Duodenal mucosa (tissue), 2 donors: ENCODE measurements around the gene HLA-DQB2.
"Not testable (repeated sequence)": the region's sequence is repeated elsewhere in the genome, so short reads cannot be mapped to it uniquely, and the experiment has no call there.

Experiments
- H3K27ac ChIP-seq: one replicate; pipeline ENCODE4 v1.7.0; 2013; ENCODE audit warnings: low read depth, low read length
- H3K27me3 ChIP-seq, 2 donors: one replicate each; pipeline ENCODE4 v1.7.0; 2013; ENCODE audit warnings: low read length in 2 of 2, control low read depth in 1 of 2; ENCODE audit not compliant: insufficient read depth in 2 of 2, control insufficient read depth in 1 of 2
- H3K36me3 ChIP-seq, 2 donors: one replicate each; pipeline ENCODE4 v1.7.0; 2013; ENCODE audit warnings: low read length in 2 of 2, control low read depth in 1 of 2; ENCODE audit not compliant: insufficient read depth in 2 of 2, control insufficient read depth in 1 of 2
- H3K4me1 ChIP-seq, 2 donors: one replicate each; pipeline ENCODE4 v1.7.0; 2013; ENCODE audit warnings: low read length in 2 of 2, control low read depth in 1 of 2; ENCODE audit not compliant: insufficient read depth in 2 of 2, control insufficient read depth in 1 of 2
- H3K4me3 ChIP-seq, 2 donors: one replicate each; pipeline ENCODE4 v1.7.0; 2013; ENCODE audit warnings: low read length in 2 of 2, low read depth in 1 of 2
- H3K9ac ChIP-seq, 2 donors: one replicate each; pipeline ENCODE4 v1.7.0; 2013; ENCODE audit warnings: low read length in 2 of 2, low read depth in 1 of 2
- H3K9me3 ChIP-seq, 2 donors: one replicate each; pipeline ENCODE4 v1.7.0; 2013; ENCODE audit warnings: low read length in 2 of 2, control low read depth in 1 of 2; ENCODE audit not compliant: control insufficient read depth in 1 of 2

HLA-DQB2 gene

DNA sequence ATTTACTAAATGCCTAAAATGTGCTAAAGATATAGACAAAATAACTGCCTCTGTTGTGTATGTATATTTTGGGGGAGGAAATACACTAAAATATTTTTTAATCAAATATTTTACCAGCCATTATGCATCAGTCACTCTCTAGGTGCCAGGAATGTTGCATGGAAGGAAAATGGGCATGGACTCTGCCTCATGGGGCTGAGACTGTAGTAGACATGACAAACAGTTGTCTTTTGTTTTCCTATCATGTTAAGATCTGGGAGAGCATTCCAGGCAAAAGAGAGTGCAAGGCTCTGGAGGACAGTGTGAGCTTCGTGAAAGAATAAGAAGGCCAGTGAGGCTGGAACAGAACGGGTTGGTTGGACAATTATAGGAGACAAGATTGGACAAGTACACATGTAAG, 27.0 kb upstream of the HLA-DQB2 start:
- no peak overlapping the region for H3K4me3 ChIP-seq
- H3K36me3 ChIP-seq: no peaks in the 10 kb centered on the region
- H3K27me3 ChIP-seq: peaks cover 6 to 20% of the 10 kb centered on the region in 2 donors
- peaks cover 0 to 4% of the 10 kb centered on the region in 2 donors for H3K4me1 ChIP-seq
- no peaks in the 10 kb centered on the region for H3K9me3 ChIP-seq
- no peak overlapping the region for H3K27ac ChIP-seq
- H3K9ac ChIP-seq: no peak overlapping the region

DNA sequence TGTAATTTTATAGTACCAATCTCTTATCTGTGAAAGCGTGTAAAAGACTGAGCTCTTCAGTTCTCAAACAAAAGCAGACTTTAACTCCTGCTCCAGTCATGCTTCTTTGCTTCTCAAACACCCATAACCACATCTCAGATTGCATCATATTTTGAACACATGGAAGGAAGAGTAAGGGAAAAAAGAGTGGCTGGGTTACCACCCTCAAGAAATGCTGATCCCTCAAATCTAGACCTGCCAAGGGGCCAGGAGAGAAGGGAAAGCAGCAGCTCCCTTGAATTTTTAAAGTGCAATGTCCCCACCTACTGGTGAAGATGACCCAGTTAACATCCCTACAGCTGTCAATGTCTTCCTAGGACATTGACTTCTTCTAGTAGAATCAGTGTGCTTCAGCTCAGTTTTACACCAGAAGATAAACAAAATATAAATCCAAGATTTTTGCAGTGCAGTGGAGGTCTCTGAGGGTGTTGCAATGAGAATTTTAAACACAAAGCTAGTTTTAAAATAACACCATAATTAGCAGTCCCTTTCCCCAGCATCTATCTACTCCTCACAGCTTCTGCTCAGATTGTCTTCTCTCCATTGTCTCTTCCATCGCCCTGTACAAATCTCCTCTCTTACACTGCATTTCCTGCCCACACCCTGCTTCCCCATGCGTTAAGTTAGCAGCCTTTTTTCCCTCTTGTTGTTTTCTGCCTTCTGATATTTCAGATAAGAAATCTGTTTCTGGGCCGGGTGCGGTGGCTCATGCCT, 22.6 kb upstream of the HLA-DQB2 start:
- Histone ChIP-seq H3K27ac (no peak overlapping the region), H3K9ac (no peak overlapping the region), H3K9me3 (no peaks in the 10 kb centered on the region), H3K27me3 (peaks cover 0 to 4% of the 10 kb centered on the region in 2 donors), H3K4me3 (no peak overlapping the region), H3K36me3 (no peaks in the 10 kb centered on the region), H3K4me1 (peaks cover 0 to 4% of the 10 kb centered on the region in 2 donors)

DNA sequence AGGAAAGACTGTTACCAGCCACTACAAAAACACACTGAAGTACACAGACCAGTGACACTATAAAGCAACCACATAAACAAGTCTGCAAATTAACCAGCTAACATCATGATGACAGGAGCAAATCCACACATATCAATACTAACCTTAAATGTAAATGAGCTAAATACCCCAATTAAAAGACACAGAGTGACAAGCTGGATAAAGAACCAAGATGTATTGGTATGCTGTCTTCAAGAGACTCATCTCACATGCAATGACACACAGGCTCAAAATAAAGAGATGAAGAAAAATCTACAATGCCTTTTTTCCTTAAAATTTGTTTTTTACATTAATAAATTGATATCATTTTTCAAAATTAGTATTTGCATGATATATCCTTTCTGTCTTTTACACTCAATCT, 19.6 kb upstream of the HLA-DQB2 start:
- not testable (repeated sequence) for H3K36me3 ChIP-seq, H3K27ac ChIP-seq, H3K4me1 ChIP-seq, H3K9me3 ChIP-seq, H3K9ac ChIP-seq, H3K4me3 ChIP-seq, H3K27me3 ChIP-seq

DNA sequence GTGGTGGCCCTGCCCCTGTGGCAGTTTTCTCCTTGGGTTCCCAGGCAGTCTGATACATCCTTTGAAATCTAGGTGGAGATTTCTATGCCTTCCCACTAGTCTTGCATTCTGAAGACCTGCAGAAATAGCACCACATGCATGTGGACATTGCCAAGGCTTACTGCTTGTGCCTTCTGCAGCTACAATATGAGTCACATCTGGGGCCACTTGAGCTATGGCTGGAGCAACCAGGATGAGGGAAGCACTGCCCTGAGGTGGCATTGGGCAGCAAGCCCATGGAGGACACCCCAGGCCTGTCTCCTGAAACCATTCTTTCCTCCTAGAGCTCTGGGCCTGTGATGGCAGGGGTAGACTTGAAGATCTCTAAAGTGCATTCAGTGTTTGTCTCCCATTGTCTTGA, 15.7 kb upstream of the HLA-DQB2 start:
- H3K4me3 ChIP-seq: no peak overlapping the region
- peaks cover 5 to 11% of the 10 kb centered on the region in 2 donors for H3K4me1 ChIP-seq
- no peaks in the 10 kb centered on the region for H3K36me3 ChIP-seq
- H3K27ac ChIP-seq: no peak overlapping the region
- no peak overlapping the region for H3K9ac ChIP-seq
- H3K27me3 ChIP-seq: no peaks in the 10 kb centered on the region
- H3K9me3 ChIP-seq: no peaks in the 10 kb centered on the region

DNA sequence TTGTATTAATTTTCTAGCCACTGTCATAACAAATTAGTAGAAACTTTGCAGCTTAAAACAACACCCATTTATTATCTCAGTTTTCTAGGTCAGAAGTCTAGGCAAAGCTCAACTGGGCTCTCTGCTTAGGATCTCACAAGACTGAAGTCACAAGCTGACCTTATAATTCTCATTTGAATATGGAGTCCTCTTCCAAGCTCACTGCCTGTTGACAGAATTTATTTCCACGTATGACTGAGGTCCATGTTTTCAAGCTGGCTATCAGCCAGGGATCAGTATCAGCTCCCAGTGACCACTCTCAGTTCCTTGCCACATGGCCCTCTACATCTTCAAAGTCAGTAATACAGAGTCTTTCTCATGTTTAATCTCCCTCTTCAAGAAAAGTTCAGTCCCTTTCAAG, 11.7 kb upstream of the HLA-DQB2 start:
- Histone ChIP-seq H3K4me3 (no peak overlapping the region), H3K27ac (no peak overlapping the region), H3K27me3 (peaks cover under 1 to 2% of the 10 kb centered on the region in 2 donors)

DNA sequence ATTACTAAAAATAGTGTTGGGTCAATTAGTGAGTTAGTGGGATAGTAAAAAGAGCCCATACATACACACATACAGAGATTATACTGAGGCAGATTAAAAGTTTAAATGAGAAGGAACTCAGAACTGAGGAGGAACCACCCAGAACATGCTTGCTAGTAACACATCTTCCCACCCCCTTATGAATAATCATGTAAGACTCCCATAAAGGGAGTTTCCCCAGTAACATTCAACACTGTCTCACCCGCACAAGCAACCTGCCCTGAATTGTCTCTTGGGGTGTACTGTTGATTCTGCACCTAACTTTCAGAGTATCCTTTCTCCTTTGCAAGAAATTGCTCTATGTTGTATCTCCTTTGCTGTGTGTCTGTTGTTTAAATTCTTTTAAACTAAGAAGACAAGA, 11.1 kb upstream of the HLA-DQB2 start:
- H3K4me3 ChIP-seq: no peak overlapping the region
- no peak overlapping the region for H3K27ac ChIP-seq
- H3K9me3 ChIP-seq: no peaks in the 10 kb centered on the region
- no peak overlapping the region for H3K9ac ChIP-seq
- H3K4me1 ChIP-seq: peaks cover 5 to 11% of the 10 kb centered on the region in 2 donors
- H3K36me3 ChIP-seq: no peaks in the 10 kb centered on the region
- H3K27me3 ChIP-seq: peaks cover 3% of the 10 kb centered on the region in 2 donors

More for the DNA sequence above, 11.7 kb upstream of the HLA-DQB2 start:
- Histone ChIP-seq H3K4me1 (peaks cover 5 to 11% of the 10 kb centered on the region in 2 donors), H3K36me3 (no peaks in the 10 kb centered on the region), H3K9ac (no peak overlapping the region), H3K9me3 (no peaks in the 10 kb centered on the region)

DNA sequence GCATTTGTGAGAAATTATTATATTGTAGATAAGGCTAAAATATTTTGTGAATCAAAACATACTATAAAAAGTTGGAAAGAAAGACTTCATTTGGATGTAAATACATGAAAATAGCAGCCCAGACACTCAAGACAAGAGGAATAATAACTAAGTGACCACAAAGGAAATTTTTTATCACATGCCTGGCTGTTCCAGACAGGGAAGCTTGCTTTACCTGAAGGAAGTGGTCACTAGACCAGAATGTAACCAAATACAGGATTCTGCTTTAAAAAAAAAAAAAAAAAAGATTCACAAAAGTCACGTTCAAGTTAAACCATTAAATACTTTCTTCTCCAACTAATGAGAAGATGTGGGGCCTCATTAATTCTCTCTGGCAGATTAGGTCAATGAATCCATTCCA, 9.3 kb upstream of the HLA-DQB2 start:
- peaks cover 3% of the 10 kb centered on the region in 2 donors for H3K27me3 ChIP-seq
- H3K9me3 ChIP-seq: no peaks in the 10 kb centered on the region
- peaks cover 5 to 9% of the 10 kb centered on the region in 2 donors for H3K4me1 ChIP-seq
- H3K36me3 ChIP-seq: no peaks in the 10 kb centered on the region
- H3K27ac ChIP-seq: no peak overlapping the region
- no peak overlapping the region for H3K4me3 ChIP-seq
- no peak overlapping the region for H3K9ac ChIP-seq

DNA sequence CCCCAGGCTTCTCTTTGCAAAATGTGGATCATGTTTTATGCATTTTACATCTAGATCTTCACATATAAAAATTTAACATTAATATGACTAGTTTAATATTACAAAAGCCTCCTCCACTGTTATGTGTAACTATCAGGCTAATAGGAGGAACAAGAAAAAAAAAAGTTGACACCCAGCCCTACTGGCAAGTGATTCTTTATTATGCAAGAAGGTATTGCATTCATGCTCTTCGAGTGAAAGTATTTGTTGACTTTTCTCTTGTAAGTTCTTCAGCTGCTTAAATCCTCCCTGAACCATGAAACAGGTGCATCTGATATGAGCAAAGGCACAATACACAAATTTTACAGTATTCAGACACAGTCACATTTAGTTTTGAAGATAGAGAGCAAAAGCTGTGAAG, 716 bp upstream of the HLA-DQB2 start:
- Histone ChIP-seq H3K27me3 (peaks cover 3 to 11% of the 10 kb centered on the region in 2 donors), H3K4me3 (no peak overlapping the region), H3K9ac (no peak overlapping the region), H3K4me1 (no peaks in the 10 kb centered on the region), H3K27ac (no peak overlapping the region), H3K9me3 (no peaks in the 10 kb centered on the region), H3K36me3 (no peaks in the 10 kb centered on the region)

DNA sequence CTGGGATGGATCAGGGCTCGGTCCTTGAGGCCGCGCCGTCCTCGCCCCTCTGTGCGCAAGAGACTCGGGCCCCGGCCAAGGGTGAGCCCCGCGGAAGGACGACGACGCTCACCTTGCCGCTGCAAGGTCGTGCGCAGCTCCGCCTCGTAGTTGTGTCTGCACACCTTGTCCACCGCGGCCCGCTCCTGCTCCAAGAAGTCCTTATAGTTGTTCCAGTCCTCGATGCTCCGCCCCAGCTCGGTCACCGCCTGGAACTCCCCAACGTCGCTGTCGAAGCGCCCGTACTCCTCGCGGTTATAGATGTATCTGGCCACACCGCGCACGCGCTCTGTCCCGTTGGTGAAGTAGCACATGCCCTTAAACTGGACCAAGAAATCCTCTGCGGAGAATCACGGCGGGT, 1.8 kb downstream of the HLA-DQB2 start:
- Histone ChIP-seq H3K4me1 (no peaks in the 10 kb centered on the region), H3K27me3 (peaks cover under 1 to 11% of the 10 kb centered on the region in 2 donors)

DNA sequence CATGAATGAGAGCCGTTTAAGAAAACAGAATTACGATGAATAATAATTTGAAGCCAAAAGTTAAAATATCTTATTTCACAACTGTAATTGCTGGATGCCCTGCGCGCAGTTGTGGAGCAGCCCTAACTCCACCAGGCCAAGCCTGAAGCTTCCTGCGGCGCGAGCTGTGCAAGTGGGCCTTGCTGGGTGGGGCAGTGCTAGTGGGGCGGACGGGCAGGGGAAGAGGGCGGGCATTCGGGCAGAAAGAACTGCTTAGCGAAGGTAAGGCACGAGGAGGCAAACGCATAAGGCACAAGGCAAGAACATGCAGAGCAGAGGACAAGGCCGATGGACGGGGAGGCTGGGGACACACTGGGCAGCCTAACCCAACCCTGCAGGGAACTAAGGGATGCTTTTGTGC, 2.3 kb downstream of the HLA-DQB2 start:
- Histone ChIP-seq H3K4me3 (no peak overlapping the region), H3K9ac (no peak overlapping the region), H3K36me3 (no peaks in the 10 kb centered on the region), H3K27me3 (peaks cover 0 to 11% of the 10 kb centered on the region in 2 donors), H3K9me3 (no peaks in the 10 kb centered on the region), H3K27ac (no peak overlapping the region), H3K4me1 (no peaks in the 10 kb centered on the region)

More for the DNA sequence above, 1.8 kb downstream of the HLA-DQB2 start:
- Histone ChIP-seq H3K27ac (no peak overlapping the region), H3K4me3 (no peak overlapping the region), H3K9ac (no peak overlapping the region), H3K9me3 (no peaks in the 10 kb centered on the region), H3K36me3 (no peaks in the 10 kb centered on the region)
